Measurements from ENCODE around the gene CHRNA7.

Gene CHRNA7

DNA sequence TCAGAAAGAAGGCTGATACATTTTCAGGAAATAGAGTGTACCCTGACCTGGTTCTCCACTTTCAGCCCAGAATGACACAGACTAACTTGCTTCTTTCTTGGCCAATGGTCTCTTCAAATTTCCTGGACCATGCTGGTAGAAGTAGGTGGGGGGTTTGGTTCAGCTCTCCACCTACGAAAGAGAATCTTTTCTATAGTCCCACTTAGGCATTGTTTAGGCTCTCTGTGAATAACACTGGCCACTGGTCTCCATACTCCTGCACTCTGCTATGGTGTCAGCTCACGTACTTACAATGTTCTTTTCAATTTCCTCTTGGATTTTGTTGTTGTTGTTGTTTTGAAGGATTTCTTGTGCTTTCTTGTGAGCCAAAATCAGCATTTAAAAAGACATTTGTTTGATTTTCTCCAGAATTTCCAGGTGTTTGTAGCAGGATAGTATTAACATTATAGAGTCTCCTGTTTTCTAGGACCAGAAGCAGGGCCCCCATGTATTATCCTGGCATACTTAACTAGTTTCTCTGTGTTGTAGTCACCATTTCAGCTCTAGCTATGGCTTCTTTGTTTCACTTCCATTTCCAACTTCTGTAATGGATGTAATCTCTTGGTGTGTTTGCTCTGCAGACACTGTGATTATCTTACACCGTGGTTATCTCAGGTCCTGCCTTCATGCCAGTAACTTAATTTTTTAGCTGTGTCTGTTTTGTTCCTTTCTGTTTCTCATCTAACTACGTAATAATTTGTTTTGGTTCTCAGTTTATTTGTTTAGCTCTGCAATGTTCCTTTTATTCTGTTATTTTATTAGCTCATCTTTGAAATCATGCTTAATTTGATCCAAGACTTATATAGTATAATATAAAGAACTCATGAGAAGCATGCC is 61.4 kb downstream of the CHRNA7 start:
- no peak for DNase-seq

DNA sequence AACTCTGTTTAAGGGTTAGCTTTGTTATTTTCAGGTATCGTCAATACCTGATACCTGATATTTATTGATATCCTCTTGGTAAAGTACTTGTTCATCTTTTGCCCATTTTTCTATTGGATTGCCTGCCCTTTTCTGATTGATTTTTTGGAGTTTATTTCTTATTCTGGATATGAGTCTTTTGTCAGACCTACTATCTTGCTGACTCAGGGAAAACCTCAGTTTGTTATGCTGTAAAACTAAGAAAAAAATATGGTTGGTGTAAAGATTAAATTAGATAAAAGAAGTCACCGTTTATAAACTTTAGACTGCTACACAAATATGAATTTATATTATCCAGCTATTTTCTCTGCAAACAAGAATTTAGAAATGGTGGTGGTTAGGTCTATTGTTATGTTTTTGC is 65.9 kb downstream of the CHRNA7 start:
- no peak for DNase-seq

DNA sequence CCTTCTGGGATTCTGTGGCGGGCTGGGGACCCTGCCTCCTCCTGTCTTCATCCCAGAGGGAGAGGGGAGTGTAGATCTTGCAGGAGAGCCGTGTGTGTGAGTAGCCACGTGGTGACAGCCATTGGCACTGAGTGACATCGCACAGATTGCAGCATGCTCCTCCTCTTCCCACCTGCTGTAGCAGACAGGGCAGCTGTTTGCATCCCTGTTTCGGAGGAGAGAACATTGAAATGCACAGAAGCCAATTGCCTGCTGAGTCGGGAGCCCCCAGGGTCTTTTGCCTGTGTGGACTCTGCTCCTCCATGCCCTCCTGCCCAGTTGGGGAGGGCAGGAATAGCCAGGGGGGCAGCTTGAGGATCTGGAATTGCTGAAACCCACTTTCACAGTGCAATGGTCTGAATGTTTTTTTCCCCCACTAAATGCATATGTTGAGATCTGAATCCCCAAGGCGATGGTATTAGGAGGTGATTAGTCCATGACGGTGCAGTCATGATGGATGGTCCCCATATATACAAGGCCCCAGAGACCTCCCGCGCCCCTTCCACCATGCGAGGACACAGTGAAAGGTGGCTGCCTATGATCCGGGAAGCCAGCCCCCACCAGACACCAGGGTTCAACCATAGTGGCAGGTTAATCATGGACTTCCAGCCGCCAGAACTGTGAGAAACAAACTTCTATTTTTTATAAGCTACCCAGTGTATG is 66.8 kb downstream of the CHRNA7 start:
- DNase-seq, result no peak

DNA sequence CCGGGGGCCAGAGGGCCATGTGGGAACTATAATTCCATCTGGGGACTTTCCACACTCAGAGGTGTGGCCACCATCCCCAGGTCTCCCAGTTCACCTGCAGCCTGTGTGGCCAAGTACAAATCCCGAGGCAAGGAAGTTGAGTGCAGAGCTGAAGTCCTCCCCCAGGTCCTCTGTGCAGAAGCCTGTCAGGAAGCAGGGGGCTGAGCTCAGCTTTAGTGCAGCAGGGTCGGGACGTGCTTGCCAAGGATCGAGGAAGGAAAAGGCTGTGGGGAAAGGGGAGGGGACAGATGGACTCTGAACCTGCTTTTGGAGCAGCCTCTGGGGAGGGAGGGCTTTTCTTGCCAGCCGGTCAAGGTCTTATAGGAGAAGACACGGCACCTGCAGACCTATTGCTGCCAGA is 67.7 kb downstream of the CHRNA7 start:
- DNase-seq, result no peak

DNA sequence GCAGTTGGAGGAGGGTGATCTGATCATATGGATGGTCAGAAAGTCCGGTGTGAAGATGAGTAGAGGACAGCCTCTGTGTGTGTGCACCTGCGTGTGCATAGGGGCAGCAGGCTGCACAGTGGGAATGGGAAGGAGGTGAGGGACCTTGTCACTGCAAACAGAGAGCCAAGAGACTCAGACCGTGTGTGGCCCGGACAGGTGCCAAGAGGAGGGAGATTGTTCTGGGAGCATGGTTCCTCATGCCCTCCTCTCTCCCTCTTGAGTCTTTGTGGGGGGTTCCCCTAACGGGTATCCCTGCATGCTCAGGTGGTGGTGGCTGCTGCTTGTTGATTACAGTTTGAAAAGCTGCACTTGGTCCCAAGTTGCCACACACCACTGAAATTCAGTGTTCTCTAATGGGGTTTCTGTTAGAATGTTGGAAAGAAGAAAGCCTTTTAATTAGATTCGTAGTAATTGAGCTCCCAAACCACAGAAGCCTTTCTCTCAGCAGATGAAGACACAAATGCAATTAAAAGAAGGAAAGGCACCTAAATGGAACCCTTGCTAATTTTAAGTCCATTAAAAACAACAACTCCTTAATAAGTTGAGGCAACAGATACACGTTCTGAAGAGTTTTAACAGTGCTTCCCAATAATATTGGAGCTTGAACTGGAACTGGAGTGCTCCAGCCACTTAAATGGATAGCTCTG is 68.9 kb downstream of the CHRNA7 start:
- no peak for DNase-seq

DNA sequence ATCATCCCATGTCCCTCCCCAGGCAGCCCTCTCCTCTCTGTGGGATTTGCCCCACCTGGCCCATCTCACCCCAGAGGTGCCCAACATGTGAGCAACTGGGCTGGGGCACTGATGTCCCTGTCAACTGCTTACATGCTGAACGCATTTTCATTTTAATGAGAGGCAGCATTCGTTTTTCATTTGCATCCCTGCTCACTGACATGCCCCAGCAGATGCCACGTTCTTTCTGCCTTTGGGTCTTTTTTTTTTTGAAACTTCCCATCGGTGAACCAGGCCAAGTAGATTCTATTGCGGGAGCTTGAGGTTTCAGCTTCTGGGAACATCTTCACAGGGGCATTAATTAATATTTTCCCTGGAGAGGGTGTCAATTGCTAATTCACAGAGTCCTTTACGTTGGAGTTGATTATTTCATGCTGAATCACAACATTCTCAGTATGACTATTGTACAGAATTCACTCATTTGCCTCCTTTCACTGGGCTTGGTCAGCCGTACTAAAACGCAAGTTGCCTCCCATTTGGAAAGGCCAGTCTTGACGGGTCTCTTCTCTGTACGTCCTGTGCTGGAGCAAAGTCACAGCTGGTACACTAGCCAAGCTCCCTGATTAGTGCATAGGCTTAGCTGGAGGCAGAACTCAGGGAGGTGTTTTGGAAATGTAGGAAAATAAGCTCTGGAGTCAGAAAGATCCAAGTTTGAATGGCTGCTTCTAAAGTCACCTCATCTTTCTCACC is 69.8 kb downstream of the CHRNA7 start:
- DNase-seq, result no peak

DNA sequence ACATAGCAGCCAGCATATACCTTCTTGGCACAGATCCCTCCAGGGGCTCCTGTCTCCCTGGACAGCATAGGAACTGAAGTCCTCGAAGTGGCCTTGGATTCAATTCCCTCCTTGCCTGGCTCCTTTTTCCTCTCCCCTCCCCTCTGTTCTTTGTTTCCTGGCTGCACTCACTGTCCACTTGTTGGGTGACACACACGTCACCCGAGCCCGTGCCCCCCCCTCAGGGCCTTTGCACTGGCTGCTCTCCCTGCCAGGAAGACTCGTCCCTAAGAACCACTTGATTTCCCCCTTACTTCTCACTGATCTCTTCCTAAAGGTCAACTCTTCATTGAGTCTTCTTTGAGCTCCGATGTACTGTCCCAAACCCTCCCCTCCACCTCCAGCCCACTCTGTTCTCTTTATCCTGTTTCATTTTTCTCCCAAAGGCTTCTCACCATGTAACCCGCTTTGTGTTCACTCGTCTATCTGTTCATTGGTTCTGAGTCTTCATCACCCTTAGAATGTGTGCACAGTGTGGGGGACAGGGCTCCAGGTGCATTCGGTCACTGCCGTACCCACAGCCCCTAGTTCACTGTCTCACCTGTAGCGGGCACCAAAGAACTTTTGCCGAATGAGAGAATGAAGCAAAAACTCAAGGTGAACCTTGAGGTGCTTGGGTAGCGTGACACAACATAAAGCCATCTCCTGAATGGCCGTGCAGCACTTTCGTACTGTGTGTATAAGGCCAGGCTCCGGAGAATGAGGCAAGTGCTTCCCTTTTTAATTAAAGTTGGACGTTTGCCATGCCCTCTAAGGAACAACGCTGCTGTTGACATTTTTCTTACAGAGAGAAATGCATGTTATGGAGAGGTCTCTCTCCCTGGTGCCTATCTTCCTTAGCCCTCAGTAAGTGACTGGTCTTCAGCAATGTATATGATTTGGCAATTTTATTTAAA is 74.0 kb downstream of the CHRNA7 start:
- no peak for DNase-seq

DNA sequence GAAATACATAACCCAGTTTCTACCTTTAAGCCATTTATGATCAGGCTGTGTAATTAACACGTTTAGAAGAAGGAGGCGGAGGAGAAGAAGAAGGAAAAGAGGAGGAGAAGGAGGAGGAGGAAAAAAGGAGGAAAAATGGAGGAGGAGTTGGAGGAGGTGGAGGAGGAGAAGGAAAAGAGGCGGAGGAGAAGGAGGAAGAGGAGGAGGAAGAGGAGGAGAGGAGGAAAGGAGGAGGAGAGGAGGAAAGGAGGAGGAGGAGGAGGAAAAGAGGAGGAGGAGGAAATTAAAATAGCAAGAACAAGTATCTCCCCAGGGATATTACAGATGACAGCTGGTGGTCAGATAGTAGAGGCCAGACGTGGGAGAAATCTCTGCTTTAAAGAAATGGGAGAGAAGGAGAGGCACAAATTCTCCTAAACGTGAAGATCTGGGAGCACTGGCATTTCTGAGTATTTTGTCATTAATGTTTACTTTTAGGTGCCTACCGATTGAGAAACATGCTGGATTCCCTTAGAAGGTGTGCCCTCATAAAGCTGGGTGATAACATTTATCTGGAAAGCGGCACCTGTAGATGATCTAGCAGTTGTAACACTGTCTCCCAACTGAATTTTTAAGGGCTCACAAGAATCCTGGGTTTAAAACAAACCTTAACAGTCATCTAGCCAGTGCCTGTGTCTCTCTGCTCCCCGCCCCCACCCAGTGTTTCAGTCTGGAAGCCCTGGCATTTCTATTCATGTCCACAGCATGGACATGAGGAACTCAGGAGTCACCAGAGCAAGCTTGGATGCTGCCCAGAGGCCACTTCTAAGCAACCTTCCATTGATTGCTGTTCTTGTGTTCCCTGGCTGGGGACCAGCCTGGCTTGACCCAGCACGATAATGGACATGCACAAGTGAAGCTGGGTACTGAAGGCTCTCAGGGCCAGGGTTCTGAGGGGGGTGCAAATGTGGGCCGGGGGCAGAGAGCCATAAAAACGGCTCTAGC is 75.2 kb downstream of the CHRNA7 start:
- DNase-seq, result no peak

DNA sequence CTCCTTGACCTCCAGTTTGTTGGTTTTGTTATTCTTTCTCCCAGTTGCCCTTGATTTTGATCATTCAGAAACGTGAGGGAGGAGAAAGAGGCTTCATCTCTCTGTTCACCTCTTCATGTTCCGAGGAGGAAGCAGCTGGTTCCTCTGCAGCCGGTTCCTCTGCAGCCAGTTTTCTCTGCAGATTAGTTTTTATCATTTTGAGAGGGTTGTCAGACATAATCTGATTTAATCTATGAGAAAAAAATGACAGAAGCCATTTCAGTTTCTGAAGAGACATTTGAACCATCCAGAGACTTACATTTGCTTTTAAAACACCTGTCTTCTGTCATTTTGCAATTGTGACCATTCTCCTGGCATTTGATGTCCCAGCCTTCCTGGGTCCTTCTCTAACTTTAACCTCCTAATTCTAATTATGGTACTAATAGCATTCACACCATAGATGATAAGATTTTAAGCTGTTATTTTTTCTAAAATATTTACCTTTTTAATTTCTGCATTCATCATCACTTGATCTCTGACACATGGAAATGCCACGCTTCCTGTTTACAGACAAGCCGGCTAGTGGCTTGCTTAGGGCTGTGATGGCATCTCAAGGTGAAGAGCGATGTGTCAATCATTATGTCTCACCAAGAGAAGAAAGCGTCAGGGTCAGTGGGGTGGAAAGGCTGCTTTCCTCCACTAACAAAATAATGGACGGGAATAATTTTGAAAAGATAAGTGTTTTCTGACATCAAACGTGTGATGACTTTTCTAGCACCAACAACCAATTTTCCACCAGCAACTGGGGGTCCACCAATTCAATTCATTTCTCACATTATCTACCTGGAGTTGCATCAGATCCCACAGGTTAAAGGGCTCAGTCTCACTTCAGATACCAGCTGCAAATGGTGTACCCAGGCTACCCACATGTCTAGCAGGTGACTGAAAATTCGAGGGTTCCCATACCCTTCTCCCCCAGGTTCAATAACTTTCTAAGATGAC is 76.4 kb downstream of the CHRNA7 start:
- no peak for DNase-seq

DNA sequence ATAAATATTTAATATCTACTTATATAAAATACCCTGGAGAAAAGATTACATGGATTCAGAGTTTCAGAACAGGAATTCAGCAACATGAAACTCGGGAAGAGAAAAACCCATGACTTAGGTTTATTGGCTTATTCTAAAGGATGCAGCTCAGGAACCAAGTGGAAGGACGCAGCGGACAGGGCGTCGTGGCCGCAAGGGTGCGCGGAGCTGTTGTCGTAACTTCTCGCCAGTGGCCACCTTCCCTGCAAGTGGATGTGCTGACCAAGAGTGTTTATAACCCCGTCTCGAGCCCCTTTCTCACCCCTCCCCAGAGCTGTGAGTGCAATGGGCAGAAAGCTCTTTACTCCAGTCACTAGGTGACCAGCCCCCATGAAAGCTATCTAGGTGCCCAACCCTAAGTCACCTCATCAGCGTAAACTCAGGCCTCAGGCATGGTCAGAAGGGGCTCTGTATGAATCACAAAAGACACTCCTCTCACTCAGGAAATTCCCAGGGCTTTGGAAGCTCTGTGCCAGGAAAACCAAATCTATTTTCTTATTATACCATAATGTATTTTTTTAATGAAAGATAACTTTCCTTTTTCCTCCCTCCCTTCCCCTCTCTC is 77.3 kb downstream of the CHRNA7 start:
- DNase-seq, result no peak

DNA sequence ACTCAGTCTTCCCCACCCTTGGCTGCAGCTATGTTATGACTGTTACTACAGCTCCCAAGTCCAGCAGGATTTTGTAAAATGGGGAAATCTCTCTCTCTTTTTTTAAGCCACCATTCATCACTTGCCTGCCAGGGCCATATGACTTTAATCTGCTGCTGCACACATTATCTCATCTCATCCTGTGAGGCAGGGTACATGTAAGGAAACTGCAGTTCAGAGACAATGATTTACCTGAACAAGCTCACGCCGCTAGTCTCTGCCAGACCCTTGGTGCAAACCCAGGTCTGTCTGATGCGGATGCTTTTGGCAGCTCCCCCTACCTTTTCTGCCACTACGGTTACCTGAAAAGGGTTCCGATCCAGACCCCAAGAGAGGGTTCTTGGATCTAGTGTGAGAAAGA is 78.3 kb downstream of the CHRNA7 start:
- DNase-seq, result no peak

DNA sequence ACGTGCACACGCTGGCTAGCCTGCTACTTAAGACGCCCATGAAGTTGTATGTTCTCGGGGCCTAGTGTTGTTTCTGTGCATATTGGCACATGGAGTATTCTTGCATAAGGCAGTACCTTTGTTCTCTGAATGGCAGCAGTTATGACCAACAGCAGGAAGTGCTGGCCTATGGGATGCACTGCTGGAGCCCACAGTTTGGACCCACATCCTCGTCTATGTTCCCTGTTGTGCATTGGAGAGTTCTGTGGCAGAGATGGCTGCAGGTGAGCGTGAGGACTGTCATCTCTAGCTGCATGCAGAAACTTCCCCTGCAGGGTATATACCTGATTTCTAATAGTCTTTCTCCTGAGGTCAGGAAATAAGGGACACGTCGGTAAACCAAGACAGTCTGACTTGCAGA is 81.8 kb downstream of the CHRNA7 start:
- DNase-seq, result no peak

DNA sequence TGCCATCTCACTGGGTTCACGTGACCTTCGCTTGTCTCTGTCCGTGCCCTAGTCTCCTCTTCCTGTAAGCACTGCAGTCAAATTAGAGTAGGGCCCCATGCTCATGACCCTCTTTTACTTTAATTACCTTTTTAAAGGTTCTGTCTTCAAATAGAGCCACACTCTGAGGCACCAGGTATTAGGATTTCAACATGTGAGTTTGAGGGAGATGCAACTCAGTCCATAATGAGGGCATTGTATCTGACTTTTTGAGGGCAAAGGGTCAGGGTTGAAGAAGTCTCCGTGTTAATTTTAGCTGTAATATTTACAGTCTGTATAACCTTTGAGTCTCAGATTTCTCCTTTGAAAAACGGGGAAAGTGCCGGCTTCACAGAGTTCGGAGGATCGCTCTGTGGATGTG is 82.9 kb downstream of the CHRNA7 start:
- DNase-seq, result no peak

DNA sequence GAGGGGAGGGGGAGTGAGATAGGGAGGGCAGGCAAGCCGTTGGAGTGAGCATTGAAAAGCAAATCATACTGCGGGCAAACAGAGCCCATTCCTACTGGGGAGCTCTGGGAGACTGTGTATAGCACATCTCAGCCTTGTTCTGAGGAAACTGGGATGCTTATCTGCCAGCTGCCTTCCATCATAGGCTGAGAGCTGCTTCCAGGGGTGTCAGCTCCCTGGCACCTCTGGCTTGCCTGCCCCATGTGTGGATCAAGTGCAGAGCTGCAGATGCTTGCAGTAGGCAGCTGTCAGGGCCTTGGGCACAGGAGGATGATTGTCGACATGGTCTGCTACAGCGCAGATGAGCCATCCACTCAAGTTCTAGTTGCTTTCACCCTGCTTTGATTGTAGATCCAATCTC is 86.8 kb downstream of the CHRNA7 start:
- DNase-seq, result no peak

DNA sequence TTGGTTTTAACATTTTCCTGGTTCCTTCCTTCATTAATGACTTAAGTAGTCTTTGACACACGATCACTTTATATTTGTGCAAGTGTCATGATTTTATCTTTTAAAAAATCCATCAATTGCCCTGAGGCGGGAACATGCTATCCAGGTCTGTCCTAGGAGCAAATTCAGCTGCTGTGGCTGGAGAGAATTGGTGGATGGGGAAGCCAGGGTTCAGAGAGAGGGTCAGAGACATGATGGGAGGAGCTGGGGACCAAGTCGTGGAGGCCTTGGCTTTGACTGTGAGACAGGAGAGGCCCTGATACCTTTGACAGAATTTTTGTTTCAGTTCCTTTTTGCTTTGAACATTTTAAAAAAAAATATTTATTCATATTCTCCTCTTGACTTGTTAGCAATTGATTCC is 89.0 kb downstream of the CHRNA7 start:
- no peak for DNase-seq

DNA sequence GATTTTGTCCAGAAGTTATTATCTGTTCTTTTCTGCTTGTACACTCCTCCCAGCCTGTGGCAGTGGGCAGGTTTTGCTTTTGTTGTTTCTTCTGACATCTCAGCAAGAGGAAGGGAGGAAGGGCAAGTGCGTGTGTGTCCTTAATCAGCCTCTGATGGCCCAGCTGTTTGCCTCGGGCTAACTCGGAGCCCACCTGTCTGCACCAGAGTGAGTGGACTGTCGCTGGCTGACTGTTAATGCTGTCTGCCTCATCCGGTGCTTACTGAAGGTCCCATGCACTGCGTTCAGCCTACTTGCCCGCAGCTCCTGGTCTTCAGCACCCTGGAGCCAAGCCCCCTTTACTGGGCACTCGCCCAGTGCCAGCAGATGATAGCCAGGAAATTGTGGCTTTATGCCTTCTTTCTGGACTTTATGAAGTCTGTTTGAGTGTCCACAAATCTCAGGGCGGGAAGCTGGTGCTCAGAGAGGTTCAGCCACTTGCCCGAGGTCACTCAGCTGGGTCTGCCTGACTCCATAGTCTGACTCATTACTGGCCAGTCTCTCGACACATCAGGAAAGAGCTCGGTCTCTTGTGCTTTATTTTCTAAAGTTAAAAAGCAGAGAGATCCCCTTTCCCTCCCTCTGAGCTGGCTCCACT is 89.5 kb downstream of the CHRNA7 start:
- no peak for DNase-seq

DNA sequence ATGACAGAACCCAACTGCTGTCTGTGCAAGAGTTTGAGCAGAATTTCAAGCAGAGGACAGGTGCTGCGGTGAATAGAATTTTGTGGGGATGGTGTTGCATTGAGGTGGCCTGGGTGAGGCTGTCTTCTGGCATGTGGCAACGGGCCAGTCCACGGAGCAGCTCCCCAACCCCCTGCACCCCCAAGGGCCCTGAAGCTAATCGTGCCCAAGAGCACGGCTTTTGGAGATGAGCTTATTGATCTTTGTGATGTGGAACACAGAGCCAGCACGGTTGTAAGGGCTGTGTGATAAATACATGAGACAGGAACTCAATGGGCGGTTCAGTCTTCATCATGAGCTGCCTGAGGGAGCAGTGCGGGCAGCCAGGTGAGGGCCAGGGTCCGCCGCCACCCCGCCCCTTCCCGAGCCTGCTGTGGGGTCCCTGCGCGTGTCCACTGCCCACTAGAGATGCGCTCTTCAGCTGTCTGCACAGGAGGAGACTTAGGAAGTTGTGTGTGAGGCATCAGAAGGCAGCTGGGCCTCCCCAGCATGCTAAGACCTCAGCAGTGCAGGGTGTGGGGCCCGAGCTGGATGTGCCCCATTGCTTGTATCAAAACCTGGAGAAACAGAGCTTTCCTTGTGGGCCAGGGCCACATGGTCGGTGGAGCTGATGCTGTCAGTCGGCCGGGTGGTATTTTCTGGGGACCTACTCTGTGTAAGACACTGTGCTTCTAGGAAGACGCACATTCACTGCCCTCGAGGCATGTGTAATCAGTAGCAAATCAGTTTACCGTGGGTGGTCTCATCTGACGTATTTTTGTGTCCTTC is 90.5 kb downstream of the CHRNA7 start:
- DNase-seq, result no peak

DNA sequence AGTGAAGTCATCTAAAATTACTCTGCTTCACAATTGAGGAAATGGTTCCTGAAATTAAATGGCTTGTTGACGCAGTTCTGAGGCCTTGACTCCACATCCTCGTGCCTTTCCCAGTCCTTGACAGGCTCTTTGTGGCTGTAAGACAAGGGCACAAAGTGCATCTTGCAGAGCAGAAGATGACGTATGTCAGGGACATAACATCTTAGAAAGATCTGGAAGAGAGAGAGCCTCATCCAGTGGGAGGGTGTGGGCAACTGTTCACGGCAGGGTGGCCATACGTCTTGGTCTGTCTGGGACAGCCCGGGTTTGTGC is 91.0 kb downstream of the CHRNA7 start:
- no peak for DNase-seq

Data from NCI-H1092 (cell line).